CD4-positive, alpha-beta memory T cell (primary cell): ENCODE data around the gene IFI16. TPM values are rescaled to one million over a fixed set of nuclear protein-coding genes. Genes with fewer than 3 reads are reported as not detected.

Source experiments
- CTCF ChIA-PET: fragments of 350-600 bp; sonication (Branson Sonifier 250); formaldehyde crosslinking; loops from one replicate; lab custom pipeline; 2021; ENCODE audit warnings: inconsistent platforms; ENCODE audit not compliant: partially characterized antibody; lab: Charles Lee
- POLR2A ChIA-PET: fragments of 350-600 bp; sonication (Branson Sonifier 250); formaldehyde crosslinking; loops from one replicate; lab custom pipeline; 2021; ENCODE audit not compliant: partially characterized antibody; lab: Charles Lee
- DNase-seq, 5 donors: peaks; one replicate each; pipeline versions ENCODE4 v3.0.0 to v3.0.0-alpha.2; 2020 to 2022; ENCODE audit warnings: mixed read lengths in 1 of 5
- H3K27ac ChIP-seq: one replicate; pipeline ENCODE4 v1.7.0; 2013; ENCODE audit warnings: low read depth, low read length
- H3K27me3 ChIP-seq: 2 replicates; pipeline ENCODE4 v1.7.0; 2013; ENCODE audit warnings: mild to moderate bottlenecking, low read length, moderate library complexity; ENCODE audit not compliant: insufficient read depth
- H3K36me3 ChIP-seq: 2 replicates; pipeline ENCODE4 v1.7.0; 2013; ENCODE audit warnings: mild to moderate bottlenecking, low read length, moderate library complexity; ENCODE audit not compliant: insufficient read depth
- H3K4me1 ChIP-seq: 2 replicates; pipeline ENCODE4 v1.7.0; 2013; ENCODE audit warnings: mild to moderate bottlenecking, low read length, moderate library complexity; ENCODE audit not compliant: insufficient read depth
- H3K4me3 ChIP-seq, 2 donors: one replicate each; pipeline ENCODE4 v1.7.0; 2013; ENCODE audit warnings: low read length in 2 of 2, mild to moderate bottlenecking in 1 of 2
- H3K9me3 ChIP-seq, 2 donors: one replicate each; pipeline ENCODE4 v1.7.0; 2013; ENCODE audit warnings: low read length in 2 of 2, control low read depth in 1 of 2; ENCODE audit not compliant: control insufficient read depth in 1 of 2
- H3K27ac Mint-ChIP-seq, 7 donors: one replicate each; pipeline ENCODE4 v1.8.0; 2020 to 2021; ENCODE audit warnings: mixed read lengths in 7 of 7, mild to moderate bottlenecking in 6 of 7, inconsistent platforms in 3 of 7, moderate library complexity in 3 of 7
- H3K27me3 Mint-ChIP-seq, 2 donors: one replicate each; pipeline ENCODE4 v1.8.0; 2020 to 2021; ENCODE audit warnings: mixed read lengths in 2 of 2
- H3K36me3 Mint-ChIP-seq, 2 donors: one replicate each; pipeline ENCODE4 v1.8.0; 2020 to 2021; ENCODE audit warnings: mixed read lengths in 2 of 2, inconsistent platforms in 1 of 2, mild to moderate bottlenecking in 1 of 2
- H3K4me1 Mint-ChIP-seq, 4 donors: one replicate each; pipeline ENCODE4 v1.8.0; 2020 to 2021; ENCODE audit warnings: mixed read lengths in 4 of 4, mild to moderate bottlenecking in 1 of 4
- H3K4me3 Mint-ChIP-seq, 8 donors: one replicate each; pipeline ENCODE4 v1.8.0; 2020 to 2021; ENCODE audit warnings: mixed read lengths in 8 of 8, mild to moderate bottlenecking in 7 of 8, moderate library complexity in 6 of 8, inconsistent platforms in 3 of 8
- H3K9me3 Mint-ChIP-seq, 8 donors: one replicate each; pipeline ENCODE4 v1.8.0; 2020 to 2021; ENCODE audit warnings: mixed read lengths in 8 of 8, mild to moderate bottlenecking in 5 of 8, inconsistent platforms in 3 of 8, moderate library complexity in 1 of 8
- intact Hi-C: fragments of 100-400 bp; cut with micrococcal nuclease; formaldehyde crosslinking; loops from one replicate; pipeline ENCODE4 v1.15.1; 2023
- polyA plus RNA-seq, 2 donors: library from polyadenylated mRNA; unstranded; fragments of 300-500 nt; fragmentation: Illumina TruSeq; gene quantifications; one replicate each; pipeline ENCODE4 v1.2.3, GENCODE V29; 2021
- total RNA-seq, 2 experiments: library from RNA; stranded (reverse); gene quantifications; one replicate each; pipeline ENCODE4 v1.2.3, GENCODE V29; 2021

The IFI16 gene
- total and polyA plus RNA-seq, 4 experiments from 2014 or later = 53.2 to 162 (median 146) TPM

DNA sequence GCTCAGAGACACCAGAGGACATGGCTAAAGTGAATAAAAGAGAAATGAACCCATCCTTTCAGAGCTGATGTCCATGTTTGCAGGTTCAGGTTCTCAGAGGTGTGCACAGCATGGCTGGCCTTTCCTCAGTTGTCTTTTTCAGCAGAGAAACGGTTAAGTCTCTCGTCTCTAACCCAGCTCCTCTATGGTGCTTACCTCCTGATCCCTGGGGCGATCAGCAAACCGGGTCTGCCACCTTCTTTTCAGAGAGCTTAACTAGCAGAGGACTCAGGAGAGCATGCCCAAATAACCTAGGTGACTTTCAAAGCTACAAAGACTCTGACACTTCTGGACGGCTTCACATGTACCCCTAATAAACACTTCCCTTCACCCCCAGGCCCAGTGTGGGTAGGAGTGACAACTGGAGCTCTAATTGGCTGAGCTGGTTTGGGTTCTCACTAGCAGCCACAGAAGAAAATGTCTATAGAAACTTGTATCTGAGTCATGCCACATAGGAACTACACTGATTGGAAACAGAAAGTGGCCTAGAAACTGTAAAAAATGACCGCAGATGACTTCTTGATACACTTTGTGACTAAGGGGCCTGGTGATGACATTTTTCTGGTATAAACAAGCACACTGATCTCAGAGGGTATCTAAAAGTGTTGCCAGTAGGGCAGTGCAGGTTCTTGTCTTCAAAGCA, 66.9 kb downstream of the IFI16 start, which contains the start of gene AIM2:
Gene AIM2 (minus strand): TSS at position 329 of the 682 bp plus-strand sequence. CDS start 3,267 bp downstream, outside the sequence.
- H3K27ac Mint-ChIP-seq = peak within 1 kb of the TSS; percentile 89 to 99 (median 95)
- ChIA-PET CTCF (interaction anchor here (0.7 to 4.8 kb wide), 15 partner anchors 9 to 1025 kb away, joined by 3 to 44 read pairs (median 5); partner anchors contain the start of gene IFI16), POLR2A (interaction anchor here (0.5 to 2.9 kb wide), 15 partner anchors 9 to 927 kb away, joined by 3 to 43 read pairs (median 4); partner anchors contain the start of gene IFI16)
- Histone ChIP-seq H3K36me3 (no peaks in the 10 kb centered on the region), H3K27ac (peak within 1 kb of the TSS; percentile 85), H3K4me1 (peaks cover 50% of the 10 kb centered on the region), H3K27me3 (no peaks in the 10 kb centered on the region), H3K4me3 (peak within 1 kb of the TSS; percentile 61 to 69), H3K9me3 (no peaks in the 10 kb centered on the region)
- H3K9me3 Mint-ChIP-seq = no peaks in the 10 kb centered on the region
- peak within 1 kb of the TSS; percentile 75 to 86 (median 84) for H3K4me3 Mint-ChIP-seq
- H3K27me3 Mint-ChIP-seq = no peaks in the 10 kb centered on the region
- peaks cover 24 to 44% (median 28%) of the 10 kb centered on the region in 4 donors for H3K4me1 Mint-ChIP-seq
- peak; percentile 82 to 92 (median 86) for DNase-seq
- no peaks in the 10 kb centered on the region for H3K36me3 Mint-ChIP-seq
- intact Hi-C loops = loop anchor here (1.0 to 10.0 kb wide), 7 partner anchors 13 to 952 kb away; partner anchors contain the start of genes IFI16 and PYHIN1

GRCh38 chr1:159077120-159077961, 67.6 kb downstream of the IFI16 start:
- H3K27ac ChIP-seq = peak overlapping the region; percentile 85
- H3K36me3 Mint-ChIP-seq = no peaks in the 10 kb centered on the region
- H3K27ac Mint-ChIP-seq = peak overlapping the region; percentile 89 to 99 (median 95)
- H3K36me3 ChIP-seq = no peaks in the 10 kb centered on the region
- no peaks in the 10 kb centered on the region for H3K27me3 Mint-ChIP-seq
- DNase-seq = peak; percentile 86 to 95 (median 88)
- peaks cover 23 to 40% (median 27%) of the 10 kb centered on the region in 4 donors for H3K4me1 Mint-ChIP-seq
- no peaks in the 10 kb centered on the region for H3K9me3 Mint-ChIP-seq
- peak overlapping the region; percentile 75 to 86 (median 84) for H3K4me3 Mint-ChIP-seq
- ChIA-PET CTCF (interaction anchor here (0.7 to 4.8 kb wide), 11 partner anchors 8 to 960 kb away, joined by 3 to 44 read pairs (median 6); no protein-coding TSS in a partner anchor), POLR2A (interaction anchor here (0.6 to 2.9 kb wide), 13 partner anchors 10 to 928 kb away, joined by 3 to 43 read pairs (median 5); partner anchors contain the start of gene IFI16)
- no peaks in the 10 kb centered on the region for H3K9me3 ChIP-seq
- H3K4me3 ChIP-seq = peak overlapping the region; percentile 61 to 69
- peaks cover 47% of the 10 kb centered on the region for H3K4me1 ChIP-seq
- H3K27me3 ChIP-seq = no peaks in the 10 kb centered on the region
- intact Hi-C loops = loop anchor here (1.0 to 10.0 kb wide), 6 partner anchors 63 to 953 kb away; partner anchors contain the start of genes IFI16 and PYHIN1

DNA sequence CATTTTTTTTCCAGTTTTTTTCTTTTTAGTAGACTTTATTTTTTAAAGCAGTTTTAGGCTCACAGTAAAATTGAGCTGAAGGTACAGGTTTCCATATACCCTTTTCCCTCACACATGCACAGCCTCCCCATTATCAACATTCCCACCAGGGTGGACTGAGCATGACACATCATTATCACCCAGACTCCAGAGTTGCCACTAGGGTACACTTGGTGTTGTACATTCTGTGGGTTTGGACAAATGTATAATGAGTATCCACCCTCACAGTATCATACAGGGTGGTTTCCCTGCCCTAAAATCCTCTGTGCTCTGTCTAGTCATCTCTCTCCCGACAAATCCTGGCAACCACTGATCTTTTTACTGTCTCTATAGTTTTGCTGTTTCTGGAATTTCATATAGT, 69.8 kb downstream of the IFI16 start:
- Mint-ChIP-seq H3K27me3 (no peaks in the 10 kb centered on the region), H3K9me3 (no peaks in the 10 kb centered on the region), H3K4me3 (no peak overlapping the region), H3K36me3 (no peaks in the 10 kb centered on the region), H3K27ac (peak overlapping the region in 2 of 7 donors; percentile 0 to 57), H3K4me1 (peaks cover 20 to 35% (median 27%) of the 10 kb centered on the region in 4 donors)
- CTCF ChIA-PET = interaction anchor here (2.3 to 4.8 kb wide), 2 partner anchors 9 to 876 kb away, joined by 9 to 44 read pairs; no protein-coding TSS in a partner anchor
- no peaks in the 10 kb centered on the region for H3K36me3 ChIP-seq
- no peaks in the 10 kb centered on the region for H3K9me3 ChIP-seq
- no peak overlapping the region for H3K27ac ChIP-seq
- no peak overlapping the region for H3K4me3 ChIP-seq
- POLR2A ChIA-PET = interaction anchor here (0.6 kb wide), 1 partner anchor 753 kb away, joined by 3 read pairs; no protein-coding TSS in a partner anchor
- intact Hi-C loops = loop anchor here (5.0 to 10.0 kb wide), 3 partner anchors 147 to 955 kb away; partner anchors contain the start of gene PYHIN1
- peaks cover 36% of the 10 kb centered on the region for H3K4me1 ChIP-seq
- no peak for DNase-seq
- H3K27me3 ChIP-seq = no peaks in the 10 kb centered on the region

DNA sequence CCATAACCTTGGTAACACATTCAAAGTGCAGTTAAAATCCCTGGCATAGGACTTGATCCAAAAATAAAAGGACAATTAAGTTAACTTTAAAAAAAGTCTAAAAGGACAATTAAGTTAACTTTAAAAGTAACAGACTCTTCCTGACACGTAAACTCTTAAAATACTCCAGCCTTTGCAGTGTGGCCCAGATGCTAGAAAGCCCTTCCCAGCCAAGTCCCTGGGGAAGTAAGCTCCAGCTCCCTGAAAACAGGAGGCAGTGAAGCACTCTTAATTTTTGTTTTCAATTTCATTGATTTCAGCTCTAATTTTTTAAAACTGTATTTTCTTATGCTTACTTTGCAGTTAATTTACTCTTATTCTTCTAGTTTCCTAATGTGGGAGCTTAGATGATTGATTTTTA, 71.9 kb downstream of the IFI16 start:
- Mint-ChIP-seq H3K9me3 (no peaks in the 10 kb centered on the region), H3K27ac (no peak overlapping the region), H3K4me1 (peaks cover 13 to 17% (median 16%) of the 10 kb centered on the region in 4 donors), H3K4me3 (no peak overlapping the region), H3K27me3 (no peaks in the 10 kb centered on the region), H3K36me3 (no peaks in the 10 kb centered on the region)
- Histone ChIP-seq H3K9me3 (no peaks in the 10 kb centered on the region), H3K27me3 (no peaks in the 10 kb centered on the region), H3K36me3 (no peaks in the 10 kb centered on the region), H3K27ac (no peak overlapping the region), H3K4me1 (peaks cover 15% of the 10 kb centered on the region), H3K4me3 (no peak overlapping the region)
- intact Hi-C loops = loop anchor here (10.0 kb wide), 1 partner anchor 1117 kb away; no protein-coding TSS in a partner anchor
- no peak for DNase-seq
- CTCF ChIA-PET = interaction anchor here (3.5 kb wide), 1 partner anchor 9 kb away, joined by 19 read pairs; no protein-coding TSS in a partner anchor
- POLR2A ChIA-PET = no interaction called here

GRCh38 chr1:159083013-159083412, 73.3 kb downstream of the IFI16 start:
- Histone ChIP-seq H3K4me1 (peaks cover under 1% of the 10 kb centered on the region), H3K36me3 (no peaks in the 10 kb centered on the region), H3K4me3 (no peak overlapping the region), H3K9me3 (no peaks in the 10 kb centered on the region), H3K27ac (no peak overlapping the region), H3K27me3 (no peaks in the 10 kb centered on the region)
- no peak for DNase-seq
- Mint-ChIP-seq H3K4me3 (no peak overlapping the region), H3K27ac (no peak overlapping the region), H3K27me3 (no peaks in the 10 kb centered on the region), H3K9me3 (no peaks in the 10 kb centered on the region), H3K4me1 (peaks cover 4 to 5% (median 4%) of the 10 kb centered on the region in 4 donors), H3K36me3 (no peaks in the 10 kb centered on the region)
- intact Hi-C loops = loop anchor here (10.0 kb wide), 1 partner anchor 1118 kb away; no protein-coding TSS in a partner anchor
- ChIA-PET POLR2A (interaction anchor here (1.0 kb wide), 1 partner anchor 9 kb away, joined by 3 read pairs; no protein-coding TSS in a partner anchor), CTCF (interaction anchor here (1.1 to 3.5 kb wide), 2 partner anchors 11 to 14 kb away, joined by 3 to 19 read pairs; no protein-coding TSS in a partner anchor)

DNA sequence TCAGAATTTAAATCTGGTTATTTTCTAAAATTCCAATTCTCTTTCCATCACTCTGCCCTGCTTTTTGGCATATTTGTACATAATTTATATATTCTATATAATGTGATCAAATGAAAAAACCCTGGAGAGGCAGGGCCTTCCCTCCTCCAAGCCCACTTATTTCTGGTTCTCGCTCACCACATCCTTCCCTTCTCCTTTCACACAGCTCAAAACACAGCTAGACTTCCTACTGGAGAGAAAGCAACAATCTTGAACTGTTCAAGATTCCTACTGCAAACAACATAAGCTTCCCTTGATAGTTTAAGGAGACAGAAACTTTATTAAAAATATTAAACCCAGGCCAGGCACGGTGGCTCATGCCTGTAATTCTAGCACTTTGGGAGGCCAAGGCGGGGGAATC, 74.4 kb downstream of the IFI16 start:
- Mint-ChIP-seq H3K27ac (no peak overlapping the region), H3K9me3 (no peaks in the 10 kb centered on the region)
- intact Hi-C loops = loop anchor here (10.0 kb wide), 1 partner anchor 1119 kb away; no protein-coding TSS in a partner anchor

More for the DNA sequence above, 74.4 kb downstream of the IFI16 start:
- Histone ChIP-seq H3K27ac (no peak overlapping the region), H3K4me3 (no peak overlapping the region), H3K9me3 (no peaks in the 10 kb centered on the region), H3K4me1 (no peaks in the 10 kb centered on the region), H3K36me3 (no peaks in the 10 kb centered on the region), H3K27me3 (no peaks in the 10 kb centered on the region)
- Mint-ChIP-seq H3K36me3 (no peaks in the 10 kb centered on the region), H3K27me3 (no peaks in the 10 kb centered on the region), H3K4me3 (no peak overlapping the region), H3K4me1 (peaks cover 2 to 14% (median 7%) of the 10 kb centered on the region in 4 donors)
- ChIA-PET CTCF (interaction anchor here (3.5 kb wide), 1 partner anchor 12 kb away, joined by 19 read pairs; no protein-coding TSS in a partner anchor), POLR2A (no interaction called here)
- no peak for DNase-seq
